Measurements from ENCODE around the gene ZKSCAN7. TPM values are rescaled to one million over a fixed set of nuclear protein-coding genes. Genes with fewer than 3 reads are reported as not detected.

ZKSCAN7 gene
- total RNA-seq = 1 to 10 TPM; 2.1 to 3.4 TPM

- H3K27me3 ChIP-seq = no peaks in the 10 kb centered on the region
- peak within 1 kb of the TSS; percentile 47 to 73 for H3K27ac ChIP-seq
- H3K4me3 ChIP-seq = peak within 1 kb of the TSS; percentile 58 to 63
- DNase-seq (ENCODE audit: low spot score) = peak; percentile 62
- TF ChIP-seq CTCF (IDR thresholded peaks at IDR 0.05) = peak in 1 of 2 donors; percentile 28
- H3K9me3 ChIP-seq = no peaks in the 10 kb centered on the region
- H3K4me1 ChIP-seq = peaks cover 0 to 12% of the 10 kb centered on the region in 2 donors
- no peaks in the 10 kb centered on the region for H3K36me3 ChIP-seq
Measured at GRCh38 chr3:44554626-44555592, at the start of gene ZKSCAN7. ZKSCAN7 (plus strand) TSS chr3:44555193; CDS start chr3:44557048, 1,855 bp downstream.

DNA sequence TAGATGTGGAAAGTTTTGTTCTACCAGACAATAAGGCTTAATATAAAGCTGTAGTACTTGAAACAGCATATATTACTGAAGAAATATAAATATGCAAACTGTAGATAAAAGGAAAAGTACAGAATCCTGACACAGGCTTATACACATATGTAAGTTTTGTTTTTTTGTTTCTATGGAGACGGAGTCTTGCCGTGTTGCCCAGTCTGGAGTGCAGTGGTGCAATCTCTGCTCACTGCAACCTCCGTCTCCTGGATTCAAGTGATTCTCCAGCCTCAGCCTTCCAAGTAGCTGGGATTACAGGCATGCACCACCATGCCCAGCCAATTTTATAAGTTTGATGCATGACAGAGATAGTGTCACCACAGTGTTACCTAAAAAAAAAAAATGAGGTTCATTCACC is 48.4 kb upstream of the ZKSCAN7 start:
- no peaks in the 10 kb centered on the region for H3K27me3 ChIP-seq
- DNase-seq (ENCODE audit: low spot score) = no peak

DNA sequence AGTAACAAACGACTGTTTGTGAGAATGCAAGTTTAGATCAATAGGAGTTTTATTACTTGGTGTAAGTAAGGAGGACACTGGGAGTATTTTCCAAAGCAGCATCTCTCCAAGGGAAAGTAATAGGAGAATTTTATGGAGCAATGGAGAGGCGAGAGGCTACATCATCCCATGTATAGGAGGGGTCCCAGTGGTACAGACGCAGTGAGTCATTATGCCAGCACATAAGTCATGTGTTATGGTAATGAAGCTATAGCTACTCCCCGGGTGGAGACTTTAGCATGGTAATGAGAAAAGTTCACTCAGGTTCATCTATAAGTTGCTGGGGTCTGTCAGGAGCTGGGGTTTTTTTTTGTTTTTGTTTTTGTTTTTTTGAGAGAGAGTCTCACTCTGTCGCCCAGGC is 48.0 kb upstream of the ZKSCAN7 start:
- H3K27ac ChIP-seq = no peak overlapping the region
- TF ChIP-seq CTCF (IDR thresholded peaks at IDR 0.05) = no peak
- peaks cover 0 to 16% of the 10 kb centered on the region in 2 donors for H3K4me1 ChIP-seq
- no peak for DNase-seq (ENCODE audit: low spot score)
- no peaks in the 10 kb centered on the region for H3K36me3 ChIP-seq
- H3K4me3 ChIP-seq = no peak overlapping the region
- H3K27me3 ChIP-seq = no peaks in the 10 kb centered on the region
- H3K9me3 ChIP-seq = no peaks in the 10 kb centered on the region

More for the DNA sequence above, 48.4 kb upstream of the ZKSCAN7 start:
- H3K27ac ChIP-seq = no peak overlapping the region
- no peak overlapping the region for H3K4me3 ChIP-seq
- no peaks in the 10 kb centered on the region for H3K9me3 ChIP-seq
- H3K36me3 ChIP-seq = no peaks in the 10 kb centered on the region
- H3K4me1 ChIP-seq = peaks cover 0 to 16% of the 10 kb centered on the region in 2 donors
- no peak for TF ChIP-seq CTCF (IDR thresholded peaks at IDR 0.05)

DNA sequence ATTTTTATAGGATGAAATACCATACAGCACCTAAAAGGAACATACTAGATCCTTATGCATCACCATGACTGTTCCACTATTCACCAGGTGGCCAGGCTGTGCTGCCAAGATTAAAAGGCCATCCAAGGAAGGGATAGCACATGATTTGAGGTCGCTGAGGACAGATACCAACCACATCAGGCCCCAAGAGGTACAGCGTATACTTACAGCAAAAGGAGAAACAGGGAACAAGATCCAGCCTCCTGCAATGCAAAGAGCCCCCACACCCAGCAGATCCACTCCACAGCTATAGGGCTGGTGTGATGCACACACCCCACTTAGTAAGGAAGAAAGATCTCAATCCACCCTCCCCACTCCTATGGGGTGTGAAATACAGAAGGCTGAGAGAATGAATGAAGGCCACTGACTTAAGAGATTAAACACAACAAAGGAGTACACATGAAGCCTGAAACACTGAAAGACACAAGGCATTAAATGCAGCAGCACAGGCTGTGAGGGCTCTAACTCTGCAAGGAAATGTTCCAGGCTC is 45.5 kb upstream of the ZKSCAN7 start:
- Histone ChIP-seq H3K36me3 (no peaks in the 10 kb centered on the region), H3K27ac (peak overlapping the region in 1 of 2 donors; percentile 92)

GRCh38 chr3:44510000-44510368 is 45.0 kb upstream of the ZKSCAN7 start:
- H3K4me3 ChIP-seq = peak overlapping the region; percentile 67 to 78
- DNase-seq (ENCODE audit: low spot score) = no peak
- H3K27ac ChIP-seq = peak overlapping the region; percentile 92 to 96
- H3K4me1 ChIP-seq = peaks cover 0 to 16% of the 10 kb centered on the region in 2 donors
- H3K27me3 ChIP-seq = no peaks in the 10 kb centered on the region
- H3K9me3 ChIP-seq = no peaks in the 10 kb centered on the region
- TF ChIP-seq CTCF (IDR thresholded peaks at IDR 0.05) = no peak
- H3K36me3 ChIP-seq = no peaks in the 10 kb centered on the region

More for the DNA sequence above, 45.5 kb upstream of the ZKSCAN7 start:
- Histone ChIP-seq H3K27me3 (no peaks in the 10 kb centered on the region), H3K4me3 (peak overlapping the region; percentile 67 to 78), H3K9me3 (no peaks in the 10 kb centered on the region), H3K4me1 (peaks cover 0 to 16% of the 10 kb centered on the region in 2 donors)
- no peak for TF ChIP-seq CTCF (IDR thresholded peaks at IDR 0.05)
- no peak for DNase-seq (ENCODE audit: low spot score)
